OCI-LY3 (cell line): ENCODE results near the gene OVCA2.

Source experiments
- EZH2phosphoT487 ChIP-seq: fragments of 200-600 bp; shearing (Covaris generic); IDR thresholded peaks from 2 replicates; pipeline ENCODE4 v1.6.1; 2018; ENCODE audit warnings: antibody characterized with exemption, mixed run types, low read depth
- TF ChIP-seq, protein P1 (sequence below): fragments of 200-600, 300-600 bp; sonication (generic); IDR thresholded peaks from 2 replicates; pipeline ENCODE4 v1.5.1; 2014; ENCODE audit warnings: antibody characterized with exemption, low read length, low read depth

DNA sequence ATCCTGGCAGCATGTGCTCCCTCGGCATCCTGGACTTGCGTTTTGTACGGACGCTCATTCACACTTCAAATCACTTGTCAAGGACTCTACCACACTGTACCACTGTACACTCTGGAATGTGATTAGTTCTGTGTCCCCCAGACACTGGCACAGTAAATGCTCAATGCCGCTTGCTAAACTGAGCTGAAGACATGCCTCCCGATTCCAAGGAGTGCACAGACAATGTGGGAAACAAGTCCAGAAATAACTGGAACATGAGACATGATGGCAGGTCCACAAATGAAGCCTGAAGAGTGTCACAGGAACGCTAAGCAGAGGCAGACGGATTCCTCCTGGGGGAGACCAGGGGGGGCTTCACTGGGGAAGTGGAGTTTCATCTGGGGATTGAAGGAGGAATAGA, 35.2 kb downstream of the OVCA2 start:
- TF ChIP-seq, protein P1, sequence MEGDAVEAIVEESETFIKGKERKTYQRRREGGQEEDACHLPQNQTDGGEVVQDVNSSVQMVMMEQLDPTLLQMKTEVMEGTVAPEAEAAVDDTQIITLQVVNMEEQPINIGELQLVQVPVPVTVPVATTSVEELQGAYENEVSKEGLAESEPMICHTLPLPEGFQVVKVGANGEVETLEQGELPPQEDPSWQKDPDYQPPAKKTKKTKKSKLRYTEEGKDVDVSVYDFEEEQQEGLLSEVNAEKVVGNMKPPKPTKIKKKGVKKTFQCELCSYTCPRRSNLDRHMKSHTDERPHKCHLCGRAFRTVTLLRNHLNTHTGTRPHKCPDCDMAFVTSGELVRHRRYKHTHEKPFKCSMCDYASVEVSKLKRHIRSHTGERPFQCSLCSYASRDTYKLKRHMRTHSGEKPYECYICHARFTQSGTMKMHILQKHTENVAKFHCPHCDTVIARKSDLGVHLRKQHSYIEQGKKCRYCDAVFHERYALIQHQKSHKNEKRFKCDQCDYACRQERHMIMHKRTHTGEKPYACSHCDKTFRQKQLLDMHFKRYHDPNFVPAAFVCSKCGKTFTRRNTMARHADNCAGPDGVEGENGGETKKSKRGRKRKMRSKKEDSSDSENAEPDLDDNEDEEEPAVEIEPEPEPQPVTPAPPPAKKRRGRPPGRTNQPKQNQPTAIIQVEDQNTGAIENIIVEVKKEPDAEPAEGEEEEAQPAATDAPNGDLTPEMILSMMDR, result no peak
- no peak for TF ChIP-seq EZH2phosphoT487
